HUES64 (cell line): Measurements from ENCODE around the gene ZFPM1.

ENCODE experiments used
- H3K27ac ChIP-seq: 2 replicates; pipeline ENCODE4 v1.7.0; 2013; ENCODE audit warnings: low read depth, low read length, inconsistent platforms
- H3K27me3 ChIP-seq: 2 replicates; pipeline ENCODE4 v1.6.1; 2013; ENCODE audit warnings: mild to moderate bottlenecking, low read length; ENCODE audit not compliant: insufficient read depth
- H3K36me3 ChIP-seq: 2 replicates; pipeline ENCODE4 v1.6.1; 2013; ENCODE audit warnings: mild to moderate bottlenecking, low read length; ENCODE audit not compliant: insufficient read depth
- H3K4me1 ChIP-seq: 2 replicates; pipeline ENCODE4 v1.6.1; 2013; ENCODE audit warnings: mild to moderate bottlenecking, low read length, moderate library complexity; ENCODE audit not compliant: insufficient read depth
- H3K4me3 ChIP-seq: 2 replicates; pipeline ENCODE4 v1.5.1; 2013; ENCODE audit warnings: mild to moderate bottlenecking, low read length, moderate library complexity
- H3K9ac ChIP-seq: 2 replicates; pipeline ENCODE4 v1.6.1; 2013; ENCODE audit warnings: mild to moderate bottlenecking, low read depth, low read length
- H3K9me3 ChIP-seq: 2 replicates; pipeline ENCODE4 v1.6.1; 2013; ENCODE audit warnings: low read depth, low read length; ENCODE audit not compliant: insufficient read depth
- WGBS: fragments of 150-250, 120-280 bp; methylation state at CpG from one replicate; pipeline ENCODE4 v1.1.7; 2013; ENCODE audit warnings: missing lambda C conversion rate; 5-methylcytosine and 5-hydroxymethylcytosine counted together

The ZFPM1 gene

DNA sequence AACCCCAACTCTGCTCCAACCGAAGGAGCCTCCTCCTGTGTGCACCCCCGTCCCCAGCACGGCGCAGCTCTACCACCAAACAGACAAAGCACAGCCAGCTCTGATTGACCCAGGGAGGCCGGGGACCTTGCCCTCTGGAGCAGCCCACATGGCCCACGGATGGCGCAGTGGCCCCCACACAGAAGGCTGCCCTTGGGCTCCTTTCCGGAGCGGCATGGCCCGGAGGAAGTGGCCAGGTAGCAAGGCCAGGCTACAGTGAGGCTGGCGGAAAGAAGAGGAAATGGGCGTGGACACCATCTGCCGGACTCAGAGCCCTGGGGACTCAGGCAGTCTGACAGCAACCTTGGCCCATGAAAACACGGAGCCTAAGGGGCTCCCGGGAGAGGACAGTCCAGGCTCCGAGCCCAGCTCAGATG lies 97.2 kb downstream of the ZFPM1 start:
- H3K27ac ChIP-seq, result no peak overlapping the region
- H3K4me1 ChIP-seq, result no peaks in the 10 kb centered on the region
- no peak overlapping the region for H3K4me3 ChIP-seq
- whole genome bisulfite sequencing, result 82% methylated on average over 16 of the region's 16 CpGs
- no peaks in the 10 kb centered on the region for H3K36me3 ChIP-seq
- no peak overlapping the region for H3K9ac ChIP-seq
- no peaks in the 10 kb centered on the region for H3K9me3 ChIP-seq
- H3K27me3 ChIP-seq, result peaks cover 33% of the 10 kb centered on the region

DNA sequence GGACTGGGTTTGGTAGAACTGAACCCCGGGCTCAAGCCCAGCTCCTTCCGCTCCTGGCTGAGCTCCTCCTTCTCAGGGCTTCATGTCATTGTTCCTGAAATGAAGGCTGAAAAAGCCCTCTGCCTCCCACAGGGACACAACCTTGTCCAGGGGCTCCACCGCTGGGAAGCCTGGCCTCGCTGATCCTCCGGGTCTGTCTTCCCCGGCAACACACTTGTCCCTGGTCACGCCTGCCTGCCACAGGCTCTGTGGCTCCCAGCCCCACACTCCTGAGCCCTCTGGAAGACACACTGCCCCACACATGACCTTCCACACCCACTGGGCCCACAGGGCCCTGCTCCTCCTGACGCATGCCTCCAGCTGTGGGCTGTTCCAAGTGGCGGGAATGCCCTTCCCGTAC lies 99.1 kb downstream of the ZFPM1 start:
- Histone ChIP-seq H3K4me3 (no peak overlapping the region), H3K27ac (no peak overlapping the region), H3K36me3 (no peaks in the 10 kb centered on the region), H3K9ac (no peak overlapping the region), H3K4me1 (no peaks in the 10 kb centered on the region), H3K9me3 (no peaks in the 10 kb centered on the region), H3K27me3 (peaks cover 18% of the 10 kb centered on the region)
- WGBS, result 89% methylated on average over 10 of the region's 10 CpGs

DNA sequence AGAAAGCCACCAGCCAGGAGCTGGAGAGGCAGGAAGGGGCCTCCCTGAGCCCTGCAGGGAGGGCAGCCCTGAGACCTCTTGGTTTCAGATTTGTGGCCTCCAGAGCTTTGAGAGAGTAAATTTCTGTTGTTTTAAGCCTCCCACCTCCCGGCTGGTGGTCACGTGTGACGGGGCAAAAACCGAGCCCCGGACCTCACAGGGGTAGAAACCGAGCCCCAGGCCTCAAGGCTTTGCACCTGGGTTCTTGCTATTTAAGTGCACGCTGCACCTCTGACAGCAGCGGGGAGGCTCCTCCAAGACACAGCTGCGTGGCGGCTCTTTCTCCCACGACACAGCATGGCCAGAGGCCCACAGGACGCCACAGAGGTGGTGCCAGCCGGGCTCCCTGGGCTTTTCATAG lies 99.7 kb downstream of the ZFPM1 start:
- H3K4me3 ChIP-seq, result no peak overlapping the region
- no peaks in the 10 kb centered on the region for H3K9me3 ChIP-seq
- no peaks in the 10 kb centered on the region for H3K4me1 ChIP-seq
- H3K9ac ChIP-seq, result no peak overlapping the region
- no peaks in the 10 kb centered on the region for H3K36me3 ChIP-seq
- H3K27ac ChIP-seq, result no peak overlapping the region
- peaks cover 16% of the 10 kb centered on the region for H3K27me3 ChIP-seq
- 91% methylated on average over 13 of the region's 13 CpGs for WGBS

DNA sequence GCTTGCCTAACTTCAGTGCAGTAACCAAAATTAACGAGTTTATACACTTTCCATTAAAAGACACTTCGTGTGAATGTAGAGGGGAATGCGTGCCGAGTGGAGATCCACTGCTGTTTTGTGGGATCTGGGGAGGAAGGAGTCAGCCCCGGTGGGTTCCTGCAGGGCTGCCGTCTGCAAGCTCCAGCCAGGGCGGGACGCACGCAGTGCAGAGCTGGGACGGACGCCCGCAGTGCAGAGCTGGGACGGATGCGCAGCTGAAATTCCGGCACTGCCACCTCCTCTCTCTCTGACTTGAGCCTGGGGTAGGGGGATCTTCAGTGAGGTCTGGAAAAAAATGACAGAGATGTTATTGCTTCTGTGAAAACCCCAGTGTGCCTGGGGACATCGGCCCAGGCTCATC lies 100.7 kb downstream of the ZFPM1 start:
- H3K27me3 ChIP-seq, result peaks cover 6% of the 10 kb centered on the region
- no peak overlapping the region for H3K27ac ChIP-seq
- H3K36me3 ChIP-seq, result no peaks in the 10 kb centered on the region
- no peak overlapping the region for H3K9ac ChIP-seq
- no peaks in the 10 kb centered on the region for H3K9me3 ChIP-seq
- H3K4me1 ChIP-seq, result no peaks in the 10 kb centered on the region
- WGBS, result 94% methylated on average over 16 of the region's 16 CpGs
- no peak overlapping the region for H3K4me3 ChIP-seq

DNA sequence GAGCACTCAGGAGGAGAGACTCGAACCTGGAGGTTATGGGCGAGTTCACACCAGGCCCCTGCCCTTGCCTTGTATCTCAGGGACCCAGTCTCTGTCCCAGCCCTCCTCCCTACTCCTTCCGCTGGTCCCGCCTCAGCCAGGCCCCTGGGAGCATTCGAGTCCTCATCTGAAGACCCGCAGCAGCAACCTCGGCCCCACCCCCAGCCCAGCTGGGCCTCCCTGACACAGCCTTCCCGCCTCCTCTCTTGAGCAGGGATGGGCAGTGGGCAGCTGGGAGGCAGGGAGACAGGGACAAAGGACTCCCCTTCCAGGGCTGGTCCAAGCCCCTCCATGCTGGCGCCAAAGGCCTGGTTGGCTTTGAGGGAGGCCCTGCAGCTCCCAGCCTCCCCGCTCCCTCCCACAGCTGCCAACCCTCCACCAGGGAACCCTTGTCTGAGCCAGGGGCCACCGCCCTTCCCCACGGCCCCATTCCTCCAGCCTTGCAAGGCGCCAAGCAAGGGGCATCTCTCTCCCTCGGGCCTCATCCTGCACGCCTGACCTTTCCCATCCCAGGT lies 101.7 kb downstream of the ZFPM1 start:
- no peak overlapping the region for H3K9ac ChIP-seq
- no peaks in the 10 kb centered on the region for H3K9me3 ChIP-seq
- H3K27ac ChIP-seq, result no peak overlapping the region
- no peaks in the 10 kb centered on the region; the same call in 1 of the 2 replicates for H3K27me3 ChIP-seq
- WGBS, result 66% methylated on average over 15 of the region's 15 CpGs
- H3K4me1 ChIP-seq, result no peaks in the 10 kb centered on the region
- no peaks in the 10 kb centered on the region for H3K36me3 ChIP-seq
- H3K4me3 ChIP-seq, result no peak overlapping the region

DNA sequence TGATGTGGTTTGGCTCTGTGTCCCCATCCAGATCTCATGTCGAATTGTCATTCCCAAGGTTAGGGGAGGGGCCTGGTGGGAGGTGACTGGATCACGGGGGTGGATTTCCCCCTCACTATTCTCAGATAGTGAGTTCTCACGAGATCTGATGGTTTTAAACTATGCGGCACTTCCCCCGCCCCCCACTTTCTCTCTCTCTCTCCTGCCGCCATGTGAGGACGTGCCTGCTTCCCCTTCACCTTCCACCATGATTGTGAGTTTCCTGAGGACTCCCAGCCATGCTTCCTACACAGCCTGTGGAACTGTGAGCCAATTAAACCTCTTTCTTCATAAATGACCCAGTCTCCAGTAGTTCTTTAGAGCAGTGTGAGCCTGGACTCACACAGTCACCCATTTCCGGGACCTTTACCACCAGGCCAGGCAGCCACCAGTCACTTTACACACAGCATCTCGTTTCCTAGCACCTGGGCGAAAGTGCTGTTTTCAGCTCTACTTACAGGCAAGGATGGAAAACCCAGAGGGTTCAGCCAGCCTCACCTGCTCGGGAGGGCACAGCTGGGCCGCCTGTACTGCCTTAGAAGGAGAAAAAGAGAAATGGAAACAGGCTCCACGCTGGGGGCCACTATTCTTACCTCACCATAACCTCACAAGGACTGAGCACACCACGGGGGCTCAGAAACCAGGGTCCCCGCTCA lies 103.4 kb downstream of the ZFPM1 start:
- 79% methylated on average over 13 of the region's 15 CpGs for WGBS
- Histone ChIP-seq H3K4me3 (no peak overlapping the region), H3K36me3 (no peaks in the 10 kb centered on the region), H3K9me3 (no peaks in the 10 kb centered on the region), H3K27ac (no peak overlapping the region), H3K9ac (no peak overlapping the region), H3K4me1 (no peaks in the 10 kb centered on the region), H3K27me3 (no peaks in the 10 kb centered on the region; the same call in 1 of the 2 replicates)

DNA sequence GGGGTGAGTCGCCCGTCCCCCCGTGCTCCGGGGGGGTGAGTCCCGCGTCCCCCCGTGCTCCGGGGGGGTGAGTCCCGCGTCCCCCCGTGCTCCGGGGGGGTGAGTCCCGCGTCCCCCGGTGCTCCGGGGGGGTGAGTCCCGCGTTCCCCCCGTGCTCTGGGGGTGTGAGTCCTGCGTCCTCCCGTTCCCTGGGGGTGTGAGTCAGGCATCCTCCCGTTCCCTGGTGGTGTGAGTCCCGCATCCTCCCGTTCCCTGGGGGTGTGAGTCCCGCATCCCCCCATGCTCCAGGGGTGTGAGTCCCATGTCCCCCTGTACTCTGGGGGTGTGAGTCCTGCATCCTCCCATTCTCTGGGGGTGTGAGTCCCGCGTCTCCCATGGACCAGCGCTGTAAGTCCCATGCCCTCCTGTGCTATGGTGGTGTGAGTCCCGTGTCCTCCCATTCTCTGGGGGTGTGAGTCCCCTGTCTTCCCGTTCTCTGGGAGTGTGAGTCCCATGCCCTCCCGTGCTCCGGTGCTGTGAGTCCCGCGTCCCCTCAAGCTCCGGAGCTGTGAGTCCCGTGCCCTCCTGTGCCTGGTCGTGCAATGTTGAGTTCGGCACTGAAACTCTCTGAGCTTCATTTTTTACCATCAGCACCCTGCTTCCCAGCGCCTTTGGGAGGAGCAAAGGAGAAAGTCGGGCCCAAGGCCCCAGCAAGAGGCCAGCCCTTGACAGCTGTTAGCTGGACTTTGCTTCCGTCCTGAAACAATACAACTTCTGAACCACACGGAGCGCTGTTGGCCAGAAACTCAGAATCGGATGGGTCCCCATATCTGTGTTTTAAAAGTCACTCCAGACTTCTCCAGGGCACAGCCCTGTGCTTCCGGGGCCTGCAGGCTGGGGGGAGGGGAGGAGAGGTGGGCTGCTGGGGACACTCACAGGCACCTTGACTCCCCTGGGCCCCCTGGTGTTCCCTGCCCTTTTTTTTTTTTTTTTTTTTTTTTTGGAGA lies 105.7 kb downstream of the ZFPM1 start:
- Histone ChIP-seq H3K27ac (no peak overlapping the region), H3K4me1 (no peaks in the 10 kb centered on the region), H3K36me3 (no peaks in the 10 kb centered on the region), H3K4me3 (no peak overlapping the region), H3K9me3 (no peaks in the 10 kb centered on the region), H3K9ac (no peak overlapping the region), H3K27me3 (peaks cover 8% of the 10 kb centered on the region)
- 67% methylated on average over 33 of the region's 45 CpGs for WGBS

DNA sequence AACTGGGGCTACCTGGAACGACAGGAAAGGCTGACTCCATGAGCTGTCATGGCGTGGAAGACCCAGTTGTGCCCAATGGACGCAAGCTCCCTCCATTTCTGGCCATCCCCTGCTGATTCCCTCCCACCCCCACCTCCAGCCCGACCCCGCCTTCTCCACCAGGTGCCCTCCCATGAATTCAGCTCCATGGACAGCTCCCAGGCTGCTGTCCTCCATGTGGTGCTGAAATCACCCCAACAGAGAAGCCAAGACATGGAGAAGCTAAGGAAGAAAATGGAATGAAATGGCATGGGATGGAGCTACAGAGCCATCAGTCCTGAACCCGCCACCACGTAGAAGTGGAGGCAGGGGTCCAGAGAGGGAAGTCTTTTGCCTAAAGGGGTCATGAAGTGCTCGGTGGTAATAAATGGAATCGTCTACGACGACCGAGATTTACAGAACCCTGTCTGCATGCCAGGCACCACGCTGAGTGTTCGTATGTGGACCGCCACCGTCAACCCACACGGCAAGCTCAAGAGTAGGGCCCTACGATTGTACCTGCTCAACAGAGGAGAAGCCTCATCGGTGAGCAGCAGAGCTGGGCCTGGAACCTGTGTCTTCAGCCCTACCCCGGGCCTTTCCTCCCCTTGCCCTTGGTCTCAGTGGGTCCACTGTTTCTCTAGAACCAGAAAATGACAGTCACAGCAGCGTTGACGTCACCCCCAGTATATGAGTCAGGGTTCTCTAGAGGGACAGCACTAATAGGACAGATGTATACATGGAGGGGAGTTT lies 107.8 kb downstream of the ZFPM1 start:
- H3K4me1 ChIP-seq, result no peaks in the 10 kb centered on the region

DNA sequence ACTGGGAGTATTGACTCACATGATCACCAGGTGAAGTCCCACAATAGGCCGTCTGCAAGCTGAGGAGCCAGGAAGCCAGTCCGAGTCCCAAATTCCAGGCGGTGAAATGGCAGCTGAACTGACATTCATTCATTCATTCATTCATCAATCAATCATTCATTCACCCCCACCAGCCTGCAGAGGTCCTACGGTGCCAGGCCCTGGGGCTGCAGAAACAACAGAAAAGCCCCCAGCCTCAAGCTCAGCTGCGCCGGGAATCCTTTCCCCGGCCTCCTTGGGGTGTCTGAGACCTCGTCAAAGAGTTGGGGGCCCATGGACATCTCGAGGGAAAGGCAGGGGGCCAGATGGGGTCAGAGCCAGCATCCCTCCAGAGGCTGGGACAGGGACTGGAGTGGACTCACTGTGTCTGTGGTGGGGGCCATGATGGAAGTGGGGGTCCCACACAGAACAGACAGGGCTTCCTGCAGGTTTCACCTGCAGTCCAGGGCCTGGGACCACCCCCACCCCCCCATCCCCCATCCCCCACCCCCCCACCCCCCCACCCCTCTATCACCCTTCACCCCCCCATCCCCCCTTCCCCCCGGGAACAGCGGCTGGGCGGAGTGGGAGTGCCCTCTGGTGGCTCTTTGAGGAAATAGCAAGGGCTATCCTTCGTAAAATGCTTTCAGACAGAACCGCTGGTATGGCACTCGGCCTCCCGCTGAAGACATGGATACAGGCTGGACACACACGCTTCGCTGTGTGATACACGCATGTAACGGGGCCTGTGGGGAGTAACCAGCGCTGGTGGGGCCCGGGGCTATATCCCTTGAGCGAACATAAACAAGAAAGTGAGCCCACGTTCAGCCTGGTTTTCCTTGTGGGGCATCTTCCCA lies 108.6 kb downstream of the ZFPM1 start:
- WGBS, result 31% methylated on average over 24 of the region's 24 CpGs
- Histone ChIP-seq H3K9ac (no peak overlapping the region), H3K27me3 (peaks cover 8% of the 10 kb centered on the region), H3K36me3 (no peaks in the 10 kb centered on the region), H3K4me3 (no peak overlapping the region), H3K27ac (no peak overlapping the region), H3K9me3 (no peaks in the 10 kb centered on the region), H3K4me1 (no peaks in the 10 kb centered on the region)

More for the DNA sequence above, 107.8 kb downstream of the ZFPM1 start:
- no peaks in the 10 kb centered on the region for H3K9me3 ChIP-seq
- H3K4me3 ChIP-seq, result no peak overlapping the region
- H3K27me3 ChIP-seq, result peaks cover 8% of the 10 kb centered on the region
- no peak overlapping the region for H3K9ac ChIP-seq
- 66% methylated on average over 22 of the region's 22 CpGs for WGBS
- no peak overlapping the region for H3K27ac ChIP-seq
- no peaks in the 10 kb centered on the region for H3K36me3 ChIP-seq

DNA sequence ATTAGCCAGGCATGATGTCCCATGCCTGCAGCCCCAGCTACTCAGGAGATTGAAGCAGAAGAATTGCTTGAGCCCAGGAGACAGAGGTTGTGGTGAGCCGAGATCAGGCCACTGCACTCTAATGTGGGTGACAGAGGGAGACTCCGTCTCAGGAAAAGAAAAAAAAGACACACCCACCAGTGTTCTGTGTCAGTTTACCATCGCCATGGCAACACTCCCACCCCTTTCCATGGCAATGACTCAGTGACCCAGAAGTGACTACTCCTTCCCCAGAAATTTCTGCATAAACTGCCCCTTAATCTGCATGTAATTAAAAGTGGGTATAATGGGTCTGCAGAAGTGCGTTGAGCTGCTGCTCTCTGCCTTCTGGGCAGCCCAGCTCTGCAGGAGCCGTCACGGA lies 113.1 kb downstream of the ZFPM1 start:
- H3K9me3 ChIP-seq, result no peaks in the 10 kb centered on the region
- no peak overlapping the region for H3K9ac ChIP-seq
- no peak overlapping the region for H3K4me3 ChIP-seq
- 82% methylated on average over 6 of the region's 6 CpGs for WGBS
- H3K4me1 ChIP-seq, result 0 out of 2 replicates have a peak, but pooled peaks cover 2% of the 10 kb centered on the region
- H3K27me3 ChIP-seq, result peaks cover 8% of the 10 kb centered on the region
- H3K36me3 ChIP-seq, result no peaks in the 10 kb centered on the region
- H3K27ac ChIP-seq, result no peak overlapping the region
